IMR-90 (cell line): Measurements from ENCODE around the gene GCNT2. TPM values are rescaled to one million over a fixed set of nuclear protein-coding genes. Genes with fewer than 3 reads are reported as not detected.

ENCODE experiments used
- ATAC-seq: fragments of 200-7000 bp; cut with Tn5 transposase; 2 replicates; pipeline ENCODE4 v1.9.1; 2020; ENCODE audit warnings: low read depth, mild to moderate bottlenecking, moderate library complexity
- BruUV-seq: library from RNA; stranded (reverse); fragments of 400-500 nt; replicated peaks from 2 replicates; lab custom pipeline; 2021; lab: Mats Ljungman, UMichigan
- CTCF ChIA-PET: fragments of 300-600 bp; formaldehyde crosslinking; extraction: SDS; loops from one replicate; lab custom pipeline; 2021; ENCODE audit warnings: antibody characterized with exemption; lab: Yijun Ruan, JAX
- POLR2A ChIA-PET: fragments of 300-600 bp; sonication (Branson Sonifier 250); formaldehyde crosslinking; loops from one replicate; lab custom pipeline; 2022; ENCODE audit warnings: antibody characterized with exemption; ENCODE audit not compliant: unreplicated experiment; lab: Charles Lee
- DNase-seq: peaks from one replicate; pipeline ENCODE4 v3.0.0; 2013
- H2AFZ ChIP-seq: replicated peaks from 2 replicates; pipeline ENCODE3; 2013; ENCODE audit warnings: low read length, mild to moderate bottlenecking; ENCODE audit not compliant: poor library complexity
- H2AK5ac ChIP-seq: 2 replicates; pipeline ENCODE4 v1.6.1; 2013; ENCODE audit warnings: low read depth, low read length, inconsistent platforms
- H2AK9ac ChIP-seq: replicated peaks from 2 replicates; pipeline ENCODE3; 2013; ENCODE audit warnings: mild to moderate bottlenecking, low read depth, low read length, moderate library complexity; ENCODE audit not compliant: poor library complexity
- H2BK120ac ChIP-seq: 2 replicates; pipeline ENCODE4 v1.6.1; 2013; ENCODE audit warnings: low read depth, low read length, inconsistent platforms
- H2BK15ac ChIP-seq: 3 replicates; pipeline ENCODE4 v1.6.1; 2013; ENCODE audit warnings: low read depth, low read length, inconsistent platforms
- H2BK20ac ChIP-seq: 2 replicates; pipeline ENCODE4 v1.6.1; 2013; ENCODE audit warnings: low read depth, mild to moderate bottlenecking, inconsistent platforms, low read length, moderate library complexity
- H2BK5ac ChIP-seq: 2 replicates; pipeline ENCODE4 v1.6.1; 2013; ENCODE audit warnings: mild to moderate bottlenecking, low read depth, low read length, inconsistent platforms; ENCODE audit not compliant: poor library complexity, severe bottlenecking
- H3K14ac ChIP-seq: replicated peaks from 2 replicates; pipeline ENCODE4 v1.6.1; 2013; ENCODE audit warnings: low read depth, low read length, inconsistent platforms
- H3K18ac ChIP-seq: 2 replicates; pipeline ENCODE4 v1.6.1; 2013; ENCODE audit warnings: low read depth, low read length, control low read depth
- H3K23ac ChIP-seq: 2 replicates; pipeline ENCODE4 v1.6.1; 2013; ENCODE audit warnings: low read depth, low read length, inconsistent platforms
- H3K27ac ChIP-seq: 2 replicates; pipeline ENCODE4 v1.5.1; 2013; ENCODE audit warnings: mild to moderate bottlenecking, control low read depth, low read length; ENCODE audit not compliant: insufficient read depth
- H3K27me3 ChIP-seq: 2 replicates; pipeline ENCODE4 v1.6.1; 2013; ENCODE audit warnings: low read length; ENCODE audit not compliant: control insufficient read depth, insufficient read depth
- H3K36me3 ChIP-seq: 2 replicates; pipeline ENCODE4 v1.6.1; 2013; ENCODE audit warnings: low read length, mixed read lengths; ENCODE audit not compliant: control insufficient read depth, insufficient read depth
- H3K4ac ChIP-seq: 2 replicates; pipeline ENCODE4 v1.6.1; 2013; ENCODE audit warnings: low read depth, low read length, inconsistent platforms
- H3K4me1 ChIP-seq: 2 replicates; pipeline ENCODE4 v1.6.1; 2013; ENCODE audit warnings: low read length, mixed read lengths; ENCODE audit not compliant: control insufficient read depth, insufficient read depth
- H3K4me2 ChIP-seq: 2 replicates; pipeline ENCODE4 v1.6.1; 2013; ENCODE audit warnings: low read depth, mild to moderate bottlenecking, control low read depth, low read length, moderate library complexity
- H3K4me3 ChIP-seq: 2 replicates; pipeline ENCODE4 v1.5.1; 2013; ENCODE audit warnings: low read depth, mild to moderate bottlenecking, control low read depth, low read length, moderate library complexity; ENCODE audit not compliant: insufficient read depth
- H3K56ac ChIP-seq: 2 replicates; pipeline ENCODE4 v1.6.1; 2013; ENCODE audit warnings: low read length, inconsistent platforms; ENCODE audit not compliant: insufficient read depth; ENCODE audit errors: extremely low read depth
- H3K79me1 ChIP-seq, 2 experiments: 2 replicates each; pipeline ENCODE4 v1.6.1; 2013; ENCODE audit warnings: low read length in 2 of 2, inconsistent platforms in 1 of 2, low read depth in 1 of 2
- H3K9ac ChIP-seq: 2 replicates; pipeline ENCODE4 v1.6.1; 2013; ENCODE audit warnings: low read depth, low read length, control low read depth
- H3K9me1 ChIP-seq: 2 replicates; pipeline ENCODE4 v1.6.1; 2013; ENCODE audit warnings: low read length, inconsistent platforms; ENCODE audit not compliant: insufficient read depth
- H3K9me3 ChIP-seq: 2 replicates; pipeline ENCODE4 v1.6.1; 2013; ENCODE audit warnings: low read length; ENCODE audit not compliant: control insufficient read depth, insufficient read depth
- H4K20me1 ChIP-seq: 2 replicates; pipeline ENCODE4 v1.6.1; 2013; ENCODE audit warnings: low read length, inconsistent platforms; ENCODE audit not compliant: insufficient read depth
- H4K5ac ChIP-seq: 2 replicates; pipeline ENCODE4 v1.6.1; 2013; ENCODE audit warnings: mild to moderate bottlenecking, low read depth, low read length, control low read depth
- H4K8ac ChIP-seq, 2 experiments: 2 replicates each; pipeline ENCODE4 v1.6.1; 2013; ENCODE audit warnings: low read depth in 2 of 2, low read length in 2 of 2, control low read depth in 1 of 2, inconsistent platforms in 1 of 2
- H4K91ac ChIP-seq: 2 replicates; pipeline ENCODE4 v1.6.1; 2013; ENCODE audit warnings: low read depth, low read length, inconsistent platforms; ENCODE audit not compliant: insufficient read depth
- BHLHE40 ChIP-seq: fragments of 150-350 bp; IDR thresholded peaks from 2 replicates; pipeline ENCODE4 v1.6.1; 2016; ENCODE audit warnings: mild to moderate bottlenecking, low read depth, low read length
- CEBPB ChIP-seq: IDR thresholded peaks from 2 replicates; pipeline ENCODE4 v1.6.1; 2012; ENCODE audit warnings: low read depth, low read length, improper control_type of control experiment
- CHD1 ChIP-seq: IDR thresholded peaks from 2 replicates; pipeline ENCODE4 v1.6.1; 2012; ENCODE audit warnings: low read depth, low read length, improper control_type of control experiment
- FOS ChIP-seq: fragments of 150-350 bp; IDR thresholded peaks from 2 replicates; pipeline ENCODE4 v1.6.1; 2016; ENCODE audit warnings: low read depth, low read length
- MAZ ChIP-seq: IDR thresholded peaks from 2 replicates; pipeline ENCODE4 v1.6.1; 2012; ENCODE audit warnings: low read depth, mild to moderate bottlenecking, low read length, improper control_type of control experiment, moderate library complexity, borderline replicate concordance
- POLR2A ChIP-seq: IDR thresholded peaks from 2 replicates; pipeline ENCODE4 v1.6.1; 2012; ENCODE audit warnings: mild to moderate bottlenecking, low read depth, low read length
- RCOR1 ChIP-seq: IDR thresholded peaks from 2 replicates; pipeline ENCODE4 v1.6.1; 2012; ENCODE audit warnings: mild to moderate bottlenecking, low read length, improper control_type of control experiment; ENCODE audit not compliant: insufficient replicate concordance
- RFX5 ChIP-seq: IDR thresholded peaks from 2 replicates; pipeline ENCODE4 v1.8.0; 2012; ENCODE audit warnings: low read depth, mild to moderate bottlenecking, low read length, moderate library complexity
- WGBS, 2 experiments: methylation state at CpG; one replicate each; pipeline versions ENCODE4 v1.1.5 to v1.1.7; 2013; ENCODE audit warnings: missing lambda C conversion rate in 2 of 2; ENCODE audit not compliant: insufficient read length in 1 of 2; ENCODE audit errors: extremely low coverage in 2 of 2; 5-methylcytosine and 5-hydroxymethylcytosine counted together
- dilution Hi-C: fragments of 300-500 bp; cut with HindIII; formaldehyde crosslinking; loops from one replicate; pipeline ENCODE4 v1.14.3; 2018; ENCODE audit warnings: low sequenced_read_pairs; ENCODE audit not compliant: unreplicated experiment
- in situ Hi-C: fragments of 300-500 bp; cut with MboI; formaldehyde crosslinking; loops from 3 replicates; pipeline ENCODE4 v1.14.3; 2019; ENCODE audit warnings: low sequenced_read_pairs, inconsistent platforms, mixed read lengths
- intact Hi-C: fragments of 100-400 bp; cut with micrococcal nuclease; formaldehyde crosslinking; loops from 2 replicates; pipeline ENCODE4 v1.10.0; 2022
- polyA plus RNA-seq, 3 experiments: library from polyadenylated mRNA; depleted of rRNA; stranded (reverse); fragments of >200 nt; gene quantifications; 2 replicates each; pipeline ENCODE4 v1.2.3, GENCODE V29; 2012; ENCODE audit warnings: low replicate concordance in 1 of 3
- total RNA-seq: library from RNA; depleted of rRNA; stranded (reverse); fragments of >200 nt; gene quantifications from 2 replicates; pipeline ENCODE4 v1.2.3, GENCODE V29; 2012
- TF ChIP-seq, protein P1 (sequence below): fragments of 150-350 bp; IDR thresholded peaks from 2 replicates; pipeline ENCODE4 v1.6.1; 2016; ENCODE audit warnings: low read depth, mild to moderate bottlenecking, low read length, moderate library complexity, borderline replicate concordance
- TF ChIP-seq, protein P2 (sequence below): conservative IDR thresholded peaks from 2 replicates; pipeline ENCODE4 v1.5.1; 2012; ENCODE audit warnings: mild to moderate bottlenecking, low read depth, low read length, improper control_type of control experiment

GCNT2 gene
- total and polyA plus RNA-seq, 2 of the 4 experiments (the other 2 are of a cell fraction): 0.34 to 0.90 TPM

DNA sequence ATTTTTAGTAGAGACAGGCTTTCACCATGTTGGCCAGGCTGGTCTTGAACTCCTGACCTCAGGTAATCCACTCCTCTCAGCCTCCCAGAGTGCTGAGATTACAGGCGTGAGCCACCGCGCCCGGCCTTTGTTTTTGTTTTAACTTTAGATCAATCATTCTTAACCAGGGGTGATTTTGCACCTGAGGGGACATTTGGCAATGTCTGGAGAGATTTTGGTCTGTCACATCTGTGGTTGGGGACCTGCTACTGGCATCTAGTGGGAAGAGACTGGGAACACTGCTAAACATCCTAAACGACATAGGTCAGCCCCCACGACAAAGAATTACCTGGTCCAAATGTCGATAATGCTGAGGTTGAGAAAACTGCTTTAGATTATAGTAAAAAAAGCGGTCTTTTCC, 91.0 kb downstream of the GCNT2 start:
- no peak for TF ChIP-seq CHD1
- no peak for TF ChIP-seq RCOR1
- no peak for TF ChIP-seq MAZ
- TF ChIP-seq, protein P1, sequence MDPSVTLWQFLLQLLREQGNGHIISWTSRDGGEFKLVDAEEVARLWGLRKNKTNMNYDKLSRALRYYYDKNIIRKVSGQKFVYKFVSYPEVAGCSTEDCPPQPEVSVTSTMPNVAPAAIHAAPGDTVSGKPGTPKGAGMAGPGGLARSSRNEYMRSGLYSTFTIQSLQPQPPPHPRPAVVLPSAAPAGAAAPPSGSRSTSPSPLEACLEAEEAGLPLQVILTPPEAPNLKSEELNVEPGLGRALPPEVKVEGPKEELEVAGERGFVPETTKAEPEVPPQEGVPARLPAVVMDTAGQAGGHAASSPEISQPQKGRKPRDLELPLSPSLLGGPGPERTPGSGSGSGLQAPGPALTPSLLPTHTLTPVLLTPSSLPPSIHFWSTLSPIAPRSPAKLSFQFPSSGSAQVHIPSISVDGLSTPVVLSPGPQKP: no peak
- TF ChIP-seq BHLHE40: no peak
- TF ChIP-seq POLR2A: no peak
- TF ChIP-seq FOS: no peak
- TF ChIP-seq, protein P2, sequence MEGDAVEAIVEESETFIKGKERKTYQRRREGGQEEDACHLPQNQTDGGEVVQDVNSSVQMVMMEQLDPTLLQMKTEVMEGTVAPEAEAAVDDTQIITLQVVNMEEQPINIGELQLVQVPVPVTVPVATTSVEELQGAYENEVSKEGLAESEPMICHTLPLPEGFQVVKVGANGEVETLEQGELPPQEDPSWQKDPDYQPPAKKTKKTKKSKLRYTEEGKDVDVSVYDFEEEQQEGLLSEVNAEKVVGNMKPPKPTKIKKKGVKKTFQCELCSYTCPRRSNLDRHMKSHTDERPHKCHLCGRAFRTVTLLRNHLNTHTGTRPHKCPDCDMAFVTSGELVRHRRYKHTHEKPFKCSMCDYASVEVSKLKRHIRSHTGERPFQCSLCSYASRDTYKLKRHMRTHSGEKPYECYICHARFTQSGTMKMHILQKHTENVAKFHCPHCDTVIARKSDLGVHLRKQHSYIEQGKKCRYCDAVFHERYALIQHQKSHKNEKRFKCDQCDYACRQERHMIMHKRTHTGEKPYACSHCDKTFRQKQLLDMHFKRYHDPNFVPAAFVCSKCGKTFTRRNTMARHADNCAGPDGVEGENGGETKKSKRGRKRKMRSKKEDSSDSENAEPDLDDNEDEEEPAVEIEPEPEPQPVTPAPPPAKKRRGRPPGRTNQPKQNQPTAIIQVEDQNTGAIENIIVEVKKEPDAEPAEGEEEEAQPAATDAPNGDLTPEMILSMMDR: no peak
- no peak for TF ChIP-seq RFX5
- TF ChIP-seq CEBPB: no peak
- H2AK9ac ChIP-seq: no peak overlapping the region
- H3K4ac ChIP-seq: no peak overlapping the region
- no peak overlapping the region for H2BK15ac ChIP-seq
- no peaks in the 10 kb centered on the region for H3K27me3 ChIP-seq
- dilution Hi-C loops (no loop called here), intact Hi-C loops (loop anchor here (2.0 kb wide), 1 partner anchor 83 kb away; the partner anchor contains the start of genes C6orf52 and PAK1IP1), in situ Hi-C loops (no loop called here)
- CTCF ChIA-PET: interaction anchor here (1.2 kb wide), 1 partner anchor 11 kb away, joined by 3 read pairs; no protein-coding TSS in a partner anchor
- no peak overlapping the region for H3K23ac ChIP-seq
- H3K79me1 ChIP-seq: no peaks in the 10 kb centered on the region
- H3K27ac ChIP-seq: no peak overlapping the region
- H3K56ac ChIP-seq: no peak overlapping the region
- no peak overlapping the region for H2BK120ac ChIP-seq
- no peak overlapping the region for H3K14ac ChIP-seq
- H4K91ac ChIP-seq: no peak overlapping the region
- H3K9ac ChIP-seq: no peak overlapping the region
- no TSS peak for BruUV-seq
- peaks cover 11% of the 10 kb centered on the region for H3K4me1 ChIP-seq
- H3K9me3 ChIP-seq: peaks cover 2% of the 10 kb centered on the region; the same call in 1 of the 2 replicates
- POLR2A ChIA-PET: no interaction called here
- no peak overlapping the region for H2AFZ ChIP-seq
- H3K9me1 ChIP-seq: 0 out of 2 replicates have a peak, but pooled peaks cover 3% of the 10 kb centered on the region
- H2AK5ac ChIP-seq: no peak overlapping the region
- DNase-seq: no peak
- ATAC-seq: no peak
- H4K8ac ChIP-seq: no peak overlapping the region
- H3K4me3 ChIP-seq: no peak overlapping the region
- no CpG with 5 or more reads among the region's 8 CpGs for WGBS, 2 experiments
- no peak overlapping the region for H2BK20ac ChIP-seq
- H4K20me1 ChIP-seq: no peaks in the 10 kb centered on the region
- no peak overlapping the region for H2BK5ac ChIP-seq
- H3K18ac ChIP-seq: no peak overlapping the region
- no peaks in the 10 kb centered on the region for H3K36me3 ChIP-seq
- H4K5ac ChIP-seq: no peak overlapping the region
- H3K4me2 ChIP-seq: no peak overlapping the region
